Mucosa of stomach (tissue), 1 donor: ENCODE measurements around the gene KDM2A.

ENCODE experiments used
- H3K27me3 ChIP-seq: one replicate; pipeline ENCODE4 v1.7.0; 2013; ENCODE audit warnings: mild to moderate bottlenecking, low read length; ENCODE audit not compliant: control insufficient read depth, insufficient read depth
- H3K36me3 ChIP-seq: one replicate; pipeline ENCODE4 v1.7.0; 2013; ENCODE audit warnings: low read length; ENCODE audit not compliant: control insufficient read depth, insufficient read depth
- H3K4me1 ChIP-seq: one replicate; pipeline ENCODE4 v1.7.0; 2013; ENCODE audit warnings: mild to moderate bottlenecking, low read length; ENCODE audit not compliant: control insufficient read depth, insufficient read depth
- H3K4me3 ChIP-seq: one replicate; pipeline ENCODE4 v1.7.0; 2013; ENCODE audit warnings: low read length
- H3K9ac ChIP-seq: one replicate; pipeline ENCODE4 v1.7.0; 2013; ENCODE audit warnings: mild to moderate bottlenecking, low read length, moderate library complexity
- H3K9me3 ChIP-seq: one replicate; pipeline ENCODE4 v1.7.0; 2013; ENCODE audit warnings: mild to moderate bottlenecking, low read length, moderate library complexity; ENCODE audit not compliant: control insufficient read depth
- donor health status: Pancreatic carcinoma.

KDM2A gene

GRCh38 chr11:67118801-67119584, at the start of gene KDM2A:
Gene KDM2A (plus strand): TSS chr11:67119263. CDS start chr11:67121317, 2,054 bp downstream.
- Histone ChIP-seq H3K4me1 (peaks cover 20% of the 10 kb centered on the region), H3K9me3 (no peaks in the 10 kb centered on the region), H3K27me3 (no peaks in the 10 kb centered on the region), H3K4me3 (peak within 1 kb of the TSS; percentile 93), H3K9ac (peak within 1 kb of the TSS; percentile 90), H3K36me3 (no peaks in the 10 kb centered on the region)

- Histone ChIP-seq H3K27me3 (no peaks in the 10 kb centered on the region), H3K36me3 (no peaks in the 10 kb centered on the region), H3K9me3 (no peaks in the 10 kb centered on the region), H3K9ac (peak overlapping the region; percentile 50), H3K4me3 (peak overlapping the region; percentile 4), H3K4me1 (no peaks in the 10 kb centered on the region)
Observed at GRCh38 chr11:67071420-67072284, 47.4 kb upstream of the KDM2A start.

GRCh38 chr11:67072295-67072694, 46.8 kb upstream of the KDM2A start:
- H3K36me3 ChIP-seq, result no peaks in the 10 kb centered on the region
- no peak overlapping the region for H3K9ac ChIP-seq
- no peak overlapping the region for H3K4me3 ChIP-seq
- H3K27me3 ChIP-seq, result no peaks in the 10 kb centered on the region
- H3K4me1 ChIP-seq, result peaks cover 4% of the 10 kb centered on the region
- H3K9me3 ChIP-seq, result no peaks in the 10 kb centered on the region

- no peak overlapping the region for H3K9ac ChIP-seq
- H3K4me3 ChIP-seq, result no peak overlapping the region
- no peaks in the 10 kb centered on the region for H3K36me3 ChIP-seq
Observed at GRCh38 chr11:67073908-67074307, 45.2 kb upstream of the KDM2A start.

GRCh38 chr11:67076202-67076601, 42.9 kb upstream of the KDM2A start:
- Histone ChIP-seq H3K9me3 (no peaks in the 10 kb centered on the region), H3K9ac (no peak overlapping the region)

More at GRCh38 chr11:67073908-67074307, 45.2 kb upstream of the KDM2A start:
- Histone ChIP-seq H3K27me3 (no peaks in the 10 kb centered on the region), H3K4me1 (peaks cover 19% of the 10 kb centered on the region), H3K9me3 (no peaks in the 10 kb centered on the region)

GRCh38 chr11:67079065-67079705, 39.9 kb upstream of the KDM2A start:
- Histone ChIP-seq H3K9me3 (no peaks in the 10 kb centered on the region), H3K4me3 (no peak overlapping the region), H3K27me3 (peaks cover 6% of the 10 kb centered on the region), H3K9ac (no peak overlapping the region), H3K36me3 (no peaks in the 10 kb centered on the region), H3K4me1 (peaks cover 33% of the 10 kb centered on the region)

More at GRCh38 chr11:67076202-67076601, 42.9 kb upstream of the KDM2A start:
- Histone ChIP-seq H3K4me1 (peaks cover 23% of the 10 kb centered on the region), H3K36me3 (no peaks in the 10 kb centered on the region), H3K4me3 (no peak overlapping the region), H3K27me3 (no peaks in the 10 kb centered on the region)

- no peaks in the 10 kb centered on the region for H3K36me3 ChIP-seq
- no peak overlapping the region for H3K9ac ChIP-seq
- H3K9me3 ChIP-seq, result no peaks in the 10 kb centered on the region
- H3K4me1 ChIP-seq, result peaks cover 30% of the 10 kb centered on the region
- H3K27me3 ChIP-seq, result peaks cover 6% of the 10 kb centered on the region
- no peak overlapping the region for H3K4me3 ChIP-seq
Observed at GRCh38 chr11:67082071-67082791, 36.8 kb upstream of the KDM2A start.

- Histone ChIP-seq H3K9me3 (no peaks in the 10 kb centered on the region), H3K4me3 (no peak overlapping the region), H3K4me1 (peaks cover 15% of the 10 kb centered on the region), H3K36me3 (no peaks in the 10 kb centered on the region), H3K9ac (no peak overlapping the region), H3K27me3 (peaks cover 6% of the 10 kb centered on the region)
Observed at GRCh38 chr11:67083786-67084366, 35.2 kb upstream of the KDM2A start.

GRCh38 chr11:67085617-67086016, 33.4 kb upstream of the KDM2A start:
- H3K9ac ChIP-seq, result no peak overlapping the region
- no peaks in the 10 kb centered on the region for H3K9me3 ChIP-seq
- H3K4me1 ChIP-seq, result peaks cover 10% of the 10 kb centered on the region
- H3K36me3 ChIP-seq, result no peaks in the 10 kb centered on the region
- no peak overlapping the region for H3K4me3 ChIP-seq
- H3K27me3 ChIP-seq, result peaks cover 6% of the 10 kb centered on the region

- no peak overlapping the region for H3K9ac ChIP-seq
- no peak overlapping the region for H3K4me3 ChIP-seq
- no peaks in the 10 kb centered on the region for H3K4me1 ChIP-seq
- no peaks in the 10 kb centered on the region for H3K36me3 ChIP-seq
- H3K9me3 ChIP-seq, result no peaks in the 10 kb centered on the region
- peaks cover 5% of the 10 kb centered on the region for H3K27me3 ChIP-seq
Observed at GRCh38 chr11:67090717-67091116, 28.3 kb upstream of the KDM2A start.

GRCh38 chr11:67095214-67095507, 23.9 kb upstream of the KDM2A start:
- Histone ChIP-seq H3K4me1 (no peaks in the 10 kb centered on the region), H3K9ac (no peak overlapping the region), H3K9me3 (no peaks in the 10 kb centered on the region), H3K4me3 (no peak overlapping the region), H3K36me3 (no peaks in the 10 kb centered on the region), H3K27me3 (peaks cover 5% of the 10 kb centered on the region)
